SJSA1 (cell line): ENCODE data around the gene TBC1D8. TPM values are rescaled to one million over a fixed set of nuclear protein-coding genes. Genes with fewer than 3 reads are reported as not detected.
"Not testable (repeated sequence)": the region's sequence is repeated elsewhere in the genome, so short reads cannot be mapped to it uniquely, and the experiment has no call there.

Experiments
- DNase-seq, 2 experiments: peaks; one replicate each; pipeline ENCODE4 v3.0.0-alpha.2; 2015 to 2020; ENCODE audit warnings: low spot score in 2 of 2, low read depth in 1 of 2
- H3K27ac ChIP-seq: fragments of 250-450 bp; sonication (Bioruptor Pico); 2 replicates; pipeline ENCODE4 v1.5.1; 2020; ENCODE audit warnings: mild to moderate bottlenecking, moderate library complexity
- H3K27me3 ChIP-seq: fragments of 250-450 bp; sonication (Bioruptor Pico); replicated peaks from 2 replicates; pipeline ENCODE4 v1.5.1; 2020; ENCODE audit warnings: mild to moderate bottlenecking, moderate library complexity
- H3K36me3 ChIP-seq: fragments of 250-450 bp; sonication (Bioruptor Pico); 2 replicates; pipeline ENCODE4 v1.5.1; 2020; ENCODE audit warnings: mild to moderate bottlenecking
- H3K4me1 ChIP-seq: fragments of 250-450 bp; sonication (Bioruptor Pico); replicated peaks from 2 replicates; pipeline ENCODE4 v1.6.1; 2021; ENCODE audit warnings: mild to moderate bottlenecking
- H3K4me3 ChIP-seq: fragments of 250-450 bp; sonication (Bioruptor Pico); 2 replicates; pipeline ENCODE4 v1.5.1; 2020; ENCODE audit warnings: mild to moderate bottlenecking
- H3K9me3 ChIP-seq: fragments of 250-450 bp; sonication (Bioruptor Pico); replicated peaks from 2 replicates; pipeline ENCODE4 v1.5.1; 2020; ENCODE audit warnings: mild to moderate bottlenecking
- total RNA-seq: library from RNA; depleted of rRNA; stranded (reverse); fragments of >200 nt; shearing (Covaris generic); gene quantifications from 2 replicates; pipeline ENCODE4 v1.2.3, GENCODE V29; 2014

Gene TBC1D8
- total RNA-seq, 1 experiment from 2014 or later, result 18.6 TPM

DNA sequence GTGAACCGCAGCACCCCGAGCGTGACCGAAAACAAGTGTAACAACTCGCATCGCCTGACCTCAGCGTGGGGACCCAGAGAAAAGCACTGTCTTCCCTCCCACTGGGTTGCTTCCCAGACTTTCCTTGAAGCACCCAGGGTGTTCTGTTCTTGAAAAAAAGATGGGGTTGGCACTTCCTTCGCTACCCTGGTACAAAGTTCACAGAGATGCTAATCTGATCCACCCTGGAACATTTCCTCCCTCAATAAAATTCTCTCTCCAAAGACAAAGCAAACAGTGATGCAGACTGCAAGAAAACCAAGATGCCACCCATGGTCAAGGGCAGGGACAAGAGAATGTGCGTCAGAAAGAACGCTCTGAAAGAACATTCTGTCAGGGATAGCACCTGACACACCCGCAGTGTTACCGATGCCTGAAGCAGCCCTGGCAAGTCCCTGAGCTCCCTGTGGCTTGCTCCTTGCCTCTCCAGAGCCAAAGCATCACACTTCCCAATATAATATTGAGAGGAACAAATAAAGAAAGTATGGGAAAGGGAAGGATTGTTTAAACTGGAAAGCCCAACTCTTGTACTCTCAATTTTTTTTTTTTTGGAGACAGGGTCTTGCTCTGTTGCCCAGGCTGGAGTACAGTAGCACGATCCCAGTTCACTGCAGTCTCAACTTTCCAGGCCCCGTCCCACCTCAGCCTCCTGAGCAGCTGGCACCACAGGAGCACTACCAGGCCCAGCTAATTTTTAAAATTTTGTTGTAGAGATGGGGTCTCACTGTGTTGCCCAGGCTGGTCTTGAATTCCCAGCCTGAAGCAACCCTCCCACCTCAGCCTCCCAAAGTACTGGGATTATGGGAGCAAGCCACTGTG, 70.7 kb downstream of the TBC1D8 start:
- Histone ChIP-seq H3K27me3 (no peaks in the 10 kb centered on the region), H3K4me3 (no peak overlapping the region), H3K9me3 (no peaks in the 10 kb centered on the region), H3K36me3 (no peaks in the 10 kb centered on the region), H3K27ac (no peak overlapping the region), H3K4me1 (no peaks in the 10 kb centered on the region)
- DNase-seq, result no peak

DNA sequence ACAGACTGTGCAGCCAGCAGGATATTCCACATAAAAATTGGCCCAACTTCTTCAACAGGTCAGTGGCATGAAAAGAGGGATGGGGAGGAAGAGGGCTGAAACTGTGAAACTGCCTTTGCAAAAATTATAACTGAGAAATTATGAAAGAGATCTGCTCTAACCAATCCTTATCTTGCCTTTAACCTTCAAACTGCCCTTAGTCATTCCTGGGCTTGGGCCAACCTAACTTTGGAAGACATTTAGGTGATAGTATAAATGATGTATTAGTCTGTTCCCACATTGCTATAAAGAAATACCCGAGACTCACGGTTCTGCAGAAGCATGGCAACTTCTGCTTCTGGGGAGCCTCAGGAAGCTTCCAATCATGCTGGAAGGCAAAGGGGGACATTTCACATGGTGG, 74.6 kb downstream of the TBC1D8 start:
- Histone ChIP-seq H3K36me3 (no peaks in the 10 kb centered on the region), H3K4me1 (no peaks in the 10 kb centered on the region), H3K27ac (no peak overlapping the region), H3K4me3 (no peak overlapping the region), H3K27me3 (no peaks in the 10 kb centered on the region), H3K9me3 (no peaks in the 10 kb centered on the region)
- DNase-seq, result no peak

DNA sequence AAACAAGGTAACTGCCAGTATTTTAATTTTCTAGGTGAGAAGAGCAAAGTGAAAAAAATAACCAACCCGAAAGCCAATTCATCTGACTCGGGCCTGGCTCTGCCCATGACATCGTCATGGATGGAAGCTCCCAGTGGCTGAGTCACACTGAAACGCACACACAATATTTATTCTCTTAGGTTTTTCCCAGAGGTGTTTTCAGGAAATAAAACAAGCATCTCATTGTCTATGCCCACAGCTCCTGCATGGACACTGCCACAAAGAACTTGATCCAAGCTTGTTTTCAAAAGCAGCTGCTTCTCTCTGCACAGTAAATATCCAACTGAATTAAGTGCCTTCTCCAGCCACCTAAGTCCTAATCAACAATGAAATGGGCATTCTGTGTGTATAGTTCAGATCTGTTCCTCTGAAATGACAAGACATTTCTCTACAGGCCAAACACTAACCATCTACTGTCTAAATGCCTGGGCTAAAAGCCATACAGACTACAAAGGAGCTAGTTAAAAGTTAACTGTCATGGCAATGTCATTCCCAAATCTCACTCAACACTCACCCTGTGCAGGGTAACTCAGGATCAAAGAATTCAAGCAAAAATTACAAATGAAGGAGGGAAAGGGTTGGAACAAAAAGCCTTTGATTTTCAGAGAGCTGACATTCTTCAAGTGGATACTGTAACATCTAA, 86.2 kb downstream of the TBC1D8 start:
- Histone ChIP-seq H3K36me3 (no peaks in the 10 kb centered on the region), H3K27me3 (no peaks in the 10 kb centered on the region), H3K27ac (peak overlapping the region; percentile 82), H3K4me1 (peaks cover 56% of the 10 kb centered on the region), H3K4me3 (no peak overlapping the region), H3K9me3 (no peaks in the 10 kb centered on the region)
- peak; percentile 64 to 80 for DNase-seq

DNA sequence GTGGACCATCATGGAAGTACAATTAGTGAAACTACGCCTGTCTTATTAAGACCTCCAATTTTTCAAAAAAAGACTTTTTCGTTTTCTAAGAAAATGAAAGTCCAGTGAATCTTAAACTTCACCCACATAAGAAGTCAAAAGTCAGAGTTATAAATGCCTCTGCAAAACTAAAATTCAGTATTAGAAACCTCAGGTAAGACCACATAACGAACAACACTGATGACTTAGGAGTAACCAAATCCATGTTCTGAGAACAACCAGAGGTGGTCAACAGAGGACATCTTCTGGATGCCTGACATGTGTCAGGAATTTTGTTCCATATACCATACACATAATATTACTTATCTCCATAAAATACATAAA, 86.7 kb downstream of the TBC1D8 start:
- H3K27ac ChIP-seq, result peak overlapping the region; percentile 82

DNA sequence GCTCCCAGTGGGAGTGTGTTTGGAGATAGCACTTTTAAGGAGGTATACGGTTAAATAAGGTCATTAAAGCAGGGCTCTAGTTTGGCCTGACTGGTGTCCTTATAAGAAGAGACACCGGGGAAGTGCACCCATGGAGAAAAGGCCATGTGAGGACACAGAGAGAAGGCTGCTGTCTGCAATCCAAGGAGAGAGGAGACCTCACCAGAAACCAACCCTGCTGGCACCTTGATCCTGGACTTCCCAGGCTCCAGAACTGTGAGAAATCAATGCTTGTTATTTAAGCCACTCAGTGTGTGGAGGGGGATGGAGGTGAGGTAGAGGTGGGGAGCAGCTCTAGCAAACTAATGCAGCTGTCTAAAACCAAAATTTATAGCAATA, 87.1 kb downstream of the TBC1D8 start:
- no peaks in the 10 kb centered on the region for H3K9me3 ChIP-seq

More for the DNA sequence above, 86.7 kb downstream of the TBC1D8 start:
- no peaks in the 10 kb centered on the region for H3K27me3 ChIP-seq
- DNase-seq, result no peak
- no peaks in the 10 kb centered on the region for H3K9me3 ChIP-seq
- H3K4me1 ChIP-seq, result peaks cover 58% of the 10 kb centered on the region
- no peaks in the 10 kb centered on the region for H3K36me3 ChIP-seq
- no peak overlapping the region for H3K4me3 ChIP-seq

DNA sequence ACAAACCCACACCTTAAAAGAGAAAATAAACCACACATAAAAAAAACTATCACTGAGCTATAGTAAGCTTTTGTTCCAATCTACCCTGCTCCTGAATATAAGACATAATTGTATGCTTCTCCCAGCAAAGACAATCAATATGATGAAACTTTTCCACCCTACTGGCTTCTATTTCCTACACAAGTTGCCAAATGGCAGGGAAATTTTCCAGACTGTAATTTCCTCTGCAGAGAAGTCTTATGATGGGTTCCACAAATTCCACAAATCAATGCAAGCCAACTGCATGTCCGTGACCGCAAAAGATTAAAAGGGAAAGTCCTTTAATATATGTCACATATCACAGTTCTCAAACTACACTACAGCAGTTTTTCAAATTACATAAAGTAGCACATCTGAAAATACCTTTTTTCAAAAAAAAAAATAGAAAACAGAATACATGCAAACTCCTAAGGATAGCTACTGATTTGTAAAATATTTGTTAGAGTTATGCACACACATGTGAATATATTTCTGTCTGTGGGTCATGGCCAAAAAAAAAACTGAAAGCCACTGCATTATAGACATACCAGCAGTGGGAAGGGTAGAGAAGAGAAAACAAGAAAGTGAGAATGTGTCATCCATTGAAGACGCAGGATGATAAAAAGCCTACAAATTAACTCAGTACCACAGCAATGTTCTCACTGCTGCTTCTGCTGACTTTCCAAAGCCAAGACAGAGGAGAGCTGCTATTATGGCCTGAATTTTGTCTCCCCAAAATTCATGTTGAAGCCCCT, 87.6 kb downstream of the TBC1D8 start:
- H3K4me1 ChIP-seq, result peaks cover 58% of the 10 kb centered on the region
- H3K27ac ChIP-seq, result peak overlapping the region; percentile 82
- no peak overlapping the region for H3K4me3 ChIP-seq

More for the DNA sequence above, 87.1 kb downstream of the TBC1D8 start:
- Histone ChIP-seq H3K36me3 (no peaks in the 10 kb centered on the region), H3K27ac (peak overlapping the region; percentile 82), H3K27me3 (no peaks in the 10 kb centered on the region), H3K4me3 (no peak overlapping the region), H3K4me1 (peaks cover 58% of the 10 kb centered on the region)
- DNase-seq, result no peak

DNA sequence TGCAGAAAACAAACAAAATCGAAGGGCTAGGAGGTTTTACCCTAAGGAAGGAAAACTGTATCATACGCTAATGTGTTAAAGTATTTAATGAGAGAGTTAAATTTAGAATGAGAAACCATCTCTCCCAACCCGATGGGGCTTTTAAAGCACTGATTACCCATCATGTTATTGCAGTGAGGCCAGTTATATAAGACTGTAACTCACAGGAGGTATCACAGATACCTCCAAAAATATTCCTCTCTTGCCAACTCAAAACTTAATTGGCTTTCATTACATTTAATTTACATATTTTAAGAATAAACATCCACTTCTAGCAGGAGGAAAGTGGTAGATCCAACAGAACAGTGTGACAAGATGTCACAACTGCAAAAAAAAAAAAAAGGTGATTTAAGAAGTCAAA, 92.8 kb downstream of the TBC1D8 start:
- no peaks in the 10 kb centered on the region for H3K9me3 ChIP-seq
- DNase-seq, result no peak
- H3K4me1 ChIP-seq, result peaks cover 33% of the 10 kb centered on the region
- no peaks in the 10 kb centered on the region; the same call in 1 of the 2 replicates for H3K36me3 ChIP-seq
- no peak overlapping the region for H3K27ac ChIP-seq
- no peaks in the 10 kb centered on the region for H3K27me3 ChIP-seq
- H3K4me3 ChIP-seq, result no peak overlapping the region

More for the DNA sequence above, 87.6 kb downstream of the TBC1D8 start:
- Histone ChIP-seq H3K27me3 (no peaks in the 10 kb centered on the region), H3K9me3 (no peaks in the 10 kb centered on the region), H3K36me3 (no peaks in the 10 kb centered on the region)
- peak in 1 of 2 experiments; percentile 73 for DNase-seq

DNA sequence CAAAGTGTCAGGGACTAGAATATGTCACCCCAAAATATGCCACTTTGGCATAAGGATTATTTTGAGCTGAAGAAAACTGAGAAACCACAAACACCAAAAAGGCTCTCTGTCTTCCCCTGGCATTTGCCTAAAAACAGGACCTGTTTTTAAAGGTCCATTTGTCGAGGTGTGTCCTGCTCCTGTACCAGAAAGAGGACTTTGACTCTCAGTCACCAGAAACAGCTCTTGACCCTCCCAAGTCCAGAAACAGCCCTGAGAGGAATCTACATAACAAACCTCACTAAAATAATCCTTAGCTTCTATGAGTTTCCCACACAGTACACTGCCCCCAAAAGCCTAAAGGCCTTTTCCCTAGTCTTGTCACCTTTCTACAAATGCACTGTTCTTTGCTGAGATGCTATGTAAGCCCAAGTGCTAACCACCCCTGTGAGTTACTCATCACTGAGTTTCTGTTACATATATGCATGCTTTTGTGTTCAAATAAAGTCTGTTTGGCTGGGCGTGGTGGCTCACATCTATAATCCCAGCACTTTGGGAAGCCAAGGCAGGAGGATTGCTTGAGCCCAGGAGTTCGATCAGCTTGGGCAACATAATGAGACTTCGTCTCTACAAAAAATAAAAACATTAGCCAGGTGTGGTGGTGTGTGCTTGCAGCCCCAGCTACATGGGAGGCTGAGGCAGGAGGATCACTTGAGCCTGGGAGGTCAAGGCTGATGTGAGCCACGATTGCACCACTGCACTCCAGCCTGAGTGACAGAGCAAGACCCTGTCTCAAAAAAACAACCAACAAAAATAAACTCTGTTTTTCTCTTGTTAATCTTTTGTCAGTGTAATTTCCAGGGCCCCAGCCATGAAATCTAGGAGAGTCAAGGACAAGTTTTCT, 93.9 kb downstream of the TBC1D8 start:
- H3K27me3 ChIP-seq, result no peaks in the 10 kb centered on the region
- H3K9me3 ChIP-seq, result no peaks in the 10 kb centered on the region
- DNase-seq, result no peak
- no peak overlapping the region for H3K4me3 ChIP-seq
- H3K4me1 ChIP-seq, result peaks cover 22% of the 10 kb centered on the region
- H3K27ac ChIP-seq, result no peak overlapping the region
- no peaks in the 10 kb centered on the region; the same call in 1 of the 2 replicates for H3K36me3 ChIP-seq

DNA sequence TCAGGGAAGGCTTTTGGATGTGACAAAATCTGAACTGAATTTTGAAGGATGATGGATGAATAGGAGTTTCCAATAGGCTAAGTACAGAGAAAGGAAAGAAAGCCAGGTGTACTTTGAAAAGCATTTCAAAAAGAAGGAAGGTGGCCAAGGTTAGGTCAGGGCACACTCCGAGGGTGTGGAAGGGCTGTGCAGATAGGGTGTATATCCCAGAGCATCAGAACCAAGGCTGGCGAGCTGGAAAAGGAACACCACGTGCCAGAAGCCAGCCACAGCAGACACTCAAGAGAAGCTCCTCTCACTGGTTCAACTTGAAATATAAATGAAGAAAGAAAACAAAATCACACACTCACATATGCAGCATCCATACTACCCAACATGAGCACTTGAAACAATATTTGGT, 98.1 kb downstream of the TBC1D8 start:
- H3K27me3 ChIP-seq, result no peaks in the 10 kb centered on the region
- no peak for DNase-seq
- no peaks in the 10 kb centered on the region; the same call in 1 of the 2 replicates for H3K9me3 ChIP-seq
- no peak overlapping the region for H3K27ac ChIP-seq
- H3K36me3 ChIP-seq, result peaks cover 17% of the 10 kb centered on the region
- no peaks in the 10 kb centered on the region for H3K4me1 ChIP-seq
- H3K4me3 ChIP-seq, result no peak overlapping the region

DNA sequence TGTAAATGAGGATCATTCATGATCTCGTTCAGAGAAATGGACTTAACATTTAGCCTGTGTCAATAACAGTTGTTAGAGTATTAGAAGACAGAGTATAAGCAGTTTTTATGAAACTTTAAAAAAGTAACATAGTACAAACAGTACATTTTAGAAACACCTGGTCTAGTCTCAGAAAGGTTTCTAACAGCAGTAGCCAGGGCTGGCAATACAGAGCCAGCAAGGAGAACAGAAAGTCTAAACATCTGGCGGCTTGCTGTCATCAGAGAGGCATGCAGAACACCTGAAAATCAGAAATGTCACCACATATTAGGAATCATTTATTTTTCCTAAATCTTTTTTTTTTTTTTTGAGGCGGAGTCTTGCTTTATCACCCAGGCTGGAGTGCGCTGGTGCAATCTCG, 99.0 kb downstream of the TBC1D8 start:
- Histone ChIP-seq H3K27ac (no peak overlapping the region), H3K4me1 (0 out of 2 replicates have a peak, but pooled peaks cover 3% of the 10 kb centered on the region), H3K9me3 (no peaks in the 10 kb centered on the region; the same call in 1 of the 2 replicates), H3K27me3 (no peaks in the 10 kb centered on the region), H3K4me3 (no peak overlapping the region), H3K36me3 (peaks cover 24% of the 10 kb centered on the region)
- no peak for DNase-seq

DNA sequence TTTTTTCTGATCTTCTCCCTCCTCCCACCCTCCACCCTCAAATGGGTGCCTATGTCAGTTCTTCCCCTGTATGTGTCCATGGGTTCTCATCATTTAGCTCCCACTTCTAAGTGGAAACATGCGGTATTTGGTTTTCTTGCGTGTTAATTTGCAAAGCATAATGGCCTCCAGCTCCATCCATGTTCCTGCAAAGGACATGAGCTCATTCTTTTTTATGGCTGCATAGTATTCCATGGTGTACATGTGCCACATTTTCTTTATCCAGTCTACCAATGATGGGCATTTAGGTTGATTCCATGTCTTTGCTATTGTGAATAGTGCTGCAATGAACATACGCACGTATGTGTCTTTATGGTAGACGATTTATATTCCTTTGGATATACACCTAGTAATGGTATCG, 100.3 kb downstream of the TBC1D8 start:
- not testable (repeated sequence) for H3K4me1 ChIP-seq, H3K4me3 ChIP-seq, H3K9me3 ChIP-seq, H3K27me3 ChIP-seq, H3K27ac ChIP-seq, DNase-seq
- peaks cover 29% of the 10 kb centered on the region for H3K36me3 ChIP-seq

DNA sequence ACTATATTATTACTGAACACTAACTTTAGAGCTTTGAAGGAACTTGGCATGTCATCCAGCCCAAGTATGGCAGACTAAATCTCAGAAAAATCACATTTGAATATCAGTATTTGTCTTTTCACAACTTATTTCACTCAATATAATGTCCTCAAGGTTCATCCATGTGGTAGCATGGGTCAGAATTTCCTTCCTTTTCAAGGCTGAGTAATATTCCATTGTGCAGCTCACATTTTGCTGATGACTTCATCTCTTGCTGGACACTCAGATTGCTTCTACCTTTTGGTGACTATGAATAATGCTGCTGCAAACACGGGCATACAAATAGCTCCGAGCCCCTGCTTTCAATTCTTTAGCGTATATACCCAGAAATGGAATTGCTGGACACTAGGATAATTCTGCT, 102.4 kb downstream of the TBC1D8 start:
- H3K27ac ChIP-seq, result no peak overlapping the region
- H3K4me1 ChIP-seq, result 0 out of 2 replicates have a peak, but pooled peaks cover 3% of the 10 kb centered on the region
- H3K36me3 ChIP-seq, result peaks cover 29% of the 10 kb centered on the region
- no peaks in the 10 kb centered on the region; the same call in 1 of the 2 replicates for H3K9me3 ChIP-seq
- H3K4me3 ChIP-seq, result no peak overlapping the region
- DNase-seq, result no peak
- H3K27me3 ChIP-seq, result no peaks in the 10 kb centered on the region

DNA sequence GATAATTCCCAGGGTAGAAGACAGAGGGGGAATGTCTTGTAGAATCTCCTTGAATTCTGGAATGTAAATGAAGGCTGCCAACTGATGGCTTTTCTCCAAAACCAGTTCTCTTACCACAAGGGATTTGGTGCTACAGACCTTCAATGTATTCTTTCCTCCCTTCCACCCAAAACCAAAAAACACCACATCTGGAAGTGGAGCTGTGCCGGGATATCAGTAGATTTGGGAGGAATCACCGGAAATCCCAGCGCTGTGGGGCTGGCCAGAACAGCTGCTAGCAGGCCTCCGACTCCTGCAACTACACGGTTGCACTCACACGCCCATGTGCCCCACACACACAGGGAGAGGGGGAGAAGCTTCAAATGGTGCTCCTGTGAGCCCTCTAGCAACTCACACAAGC, 103.4 kb downstream of the TBC1D8 start:
- H3K4me3 ChIP-seq, result no peak overlapping the region
- H3K36me3 ChIP-seq, result peaks cover 29% of the 10 kb centered on the region
- H3K4me1 ChIP-seq, result 0 out of 2 replicates have a peak, but pooled peaks cover 3% of the 10 kb centered on the region
- H3K9me3 ChIP-seq, result no peaks in the 10 kb centered on the region; the same call in 1 of the 2 replicates
- no peaks in the 10 kb centered on the region for H3K27me3 ChIP-seq
- DNase-seq, result no peak
- no peak overlapping the region for H3K27ac ChIP-seq
